ENCODE results near the gene SRRM3. TPM values are rescaled to one million over a fixed set of nuclear protein-coding genes. Genes with fewer than 3 reads are reported as not detected.

Gene SRRM3
- polyA plus RNA-seq, 2 of the 4 experiments (the other 2 are of a cell fraction) = 2.4 to 7.0 TPM

- ChIA-PET POLR2A (no interaction called here), CTCF (interaction anchor here (1.6 to 5.9 kb wide), 11 partner anchors 10 to 179 kb away, joined by 5 to 212 read pairs (median 25); partner anchors contain the start of gene YWHAG)
- FAIRE-seq (no peak), ATAC-seq (no peak), DNase-seq (ENCODE audit: low read depth in 1 of 2, low spot score in 1 of 2) (no peak)
- WGBS (ENCODE audit: missing lambda C conversion rate) = 82% methylated on average over 10 of the region's 10 CpGs
- TF ChIP-seq CHD4 (IDR thresholded peaks at IDR 0.05; ENCODE audit: borderline replicate concordance) = no peak
- TF ChIP-seq RNF2 (IDR thresholded peaks at IDR 0.05; ENCODE audit: borderline replicate concordance, low read depth) = no peak
- TF ChIP-seq HEYL (CRISPR knock-in tag; IDR thresholded peaks at IDR 0.05) = no peak
- TF ChIP-seq USF2 (IDR thresholded peaks at IDR 0.05) = no peak
- no peak for TF ChIP-seq BCL3 (IDR thresholded peaks at IDR 0.05)
- TF ChIP-seq ZSCAN20 (CRISPR knock-in tag; IDR thresholded peaks at IDR 0.05) = no peak
- no peak for TF ChIP-seq NPAS2 (CRISPR knock-in tag; IDR thresholded peaks at IDR 0.05; ENCODE audit: borderline replicate concordance)
- no peak for TF ChIP-seq ZFP36 (IDR thresholded peaks at IDR 0.05; ENCODE audit: borderline replicate concordance, partially characterized antibody)
- TF ChIP-seq NR3C1 (IDR thresholded peaks at IDR 0.05) = no peak
- TF ChIP-seq EP300 (IDR thresholded peaks at IDR 0.05) = no peak
- TF ChIP-seq RCOR1 (IDR thresholded peaks at IDR 0.05; ENCODE audit: low read depth, low read length) = no peak
- TF ChIP-seq HDAC2 (IDR thresholded peaks at IDR 0.05) = no peak
- TF ChIP-seq KDM5A (IDR thresholded peaks at IDR 0.05) = no peak
- TF ChIP-seq EHMT2 (IDR thresholded peaks at IDR 0.05; ENCODE audit: low read depth) = no peak
- no peak for TF ChIP-seq SMC3 (IDR thresholded peaks at IDR 0.05)
- no peak for TF ChIP-seq ELK1 (IDR thresholded peaks at IDR 0.05; ENCODE audit: low read depth, low read length)
- H3K4me2 ChIP-seq = no peak overlapping the region
- H3K4me3 ChIP-seq = no peak overlapping the region
- no peaks in the 10 kb centered on the region for H3K4me1 ChIP-seq
- no peaks in the 10 kb centered on the region for H3K9me3 ChIP-seq
- no peak overlapping the region for H3K27ac ChIP-seq
These were observed 22.0 kb upstream of the SRRM3 start for GRCh38 chr7:76179686-76180085.

GRCh38 chr7:76182225-76182960 lies 19.3 kb upstream of the SRRM3 start:
- ChIA-PET CTCF (interaction anchor here (0.9 to 2.0 kb wide), 6 partner anchors 11 to 132 kb away, joined by 3 to 10 read pairs (median 7); no protein-coding TSS in a partner anchor), POLR2A (no interaction called here)
- Histone ChIP-seq H3K4me1 (no peaks in the 10 kb centered on the region), H3K4me2 (no peak overlapping the region), H3K4me3 (no peak overlapping the region), H3K9me3 (no peaks in the 10 kb centered on the region), H3K27ac (no peak overlapping the region)
- FAIRE-seq (no peak), ATAC-seq (no peak), DNase-seq (ENCODE audit: low read depth in 1 of 2, low spot score in 1 of 2) (no peak)
- 70% methylated on average over 7 of the region's 7 CpGs for WGBS (ENCODE audit: missing lambda C conversion rate)
- TF ChIP-seq PBX3 (IDR thresholded peaks at IDR 0.05) = no peak
- no peak for TF ChIP-seq BCL3 (IDR thresholded peaks at IDR 0.05)
- no peak for TF ChIP-seq RAD21 (conservative IDR thresholded peaks at IDR 0.05 in 1 of 2, IDR thresholded peaks at IDR 0.05 in 1 of 2)
- no peak for TF ChIP-seq HMGXB4 (CRISPR knock-in tag; IDR thresholded peaks at IDR 0.05; ENCODE audit: borderline replicate concordance)
- TF ChIP-seq TP53 (CRISPR knock-in tag; IDR thresholded peaks at IDR 0.05) = no peak
- no peak for TF ChIP-seq EHMT2 (IDR thresholded peaks at IDR 0.05; ENCODE audit: low read depth)
